PC-9 (cell line): ENCODE results near the gene CHRNA4. TPM values are rescaled to one million over a fixed set of nuclear protein-coding genes. Genes with fewer than 3 reads are reported as not detected.

Source experiments
- BruUV-seq: library from RNA; stranded (reverse); fragments of 400-500 nt; replicated peaks from 2 replicates; lab custom pipeline; 2021; lab: Mats Ljungman, UMichigan
- CTCF ChIA-PET: fragments of 300-600 bp; sonication (Branson Sonifier 250); formaldehyde crosslinking; loops from one replicate; lab custom pipeline; 2022; ENCODE audit warnings: antibody characterized with exemption; lab: Charles Lee
- POLR2A ChIA-PET: fragments of 300-600 bp; sonication (Branson Sonifier 250); formaldehyde crosslinking; loops from one replicate; lab custom pipeline; 2022; ENCODE audit warnings: antibody characterized with exemption; ENCODE audit not compliant: unreplicated experiment; lab: Charles Lee
- DNase-seq, 2 experiments: peaks; one replicate each; pipeline versions ENCODE4 v3.0.0 to v3.0.0-alpha.2; 2015 to 2022; ENCODE audit warnings: mixed read lengths in 1 of 2
- H2AFZ ChIP-seq: fragments of 200-600 bp; sonication (generic); 2 replicates; pipeline ENCODE4 v1.8.1; 2017; ENCODE audit warnings: antibody characterized with exemption
- H3F3A ChIP-seq: fragments of 200-600 bp; sonication (generic); 2 replicates; pipeline ENCODE4 v1.8.1; 2017; ENCODE audit warnings: antibody characterized with exemption, mild to moderate bottlenecking, low read depth; ENCODE audit not compliant: insufficient read depth
- H3K27ac ChIP-seq: fragments of 200-600 bp; sonication (generic); 2 replicates; pipeline ENCODE4 v1.6.1; 2016; ENCODE audit warnings: mixed run types
- H3K27me3 ChIP-seq: fragments of 200-600 bp; sonication (generic); 2 replicates; pipeline ENCODE4 v1.6.1; 2016; ENCODE audit warnings: low read depth, mixed run types; ENCODE audit not compliant: insufficient read depth
- H3K36me3 ChIP-seq: fragments of 200-600 bp; sonication (generic); 2 replicates; pipeline ENCODE4 v1.6.1; 2016; ENCODE audit warnings: low read depth, mixed run types
- H3K4me1 ChIP-seq: fragments of 200-600 bp; sonication (generic); replicated peaks from 2 replicates; pipeline ENCODE4 v1.6.1; 2016; ENCODE audit warnings: mixed run types; ENCODE audit not compliant: insufficient read depth
- H3K4me2 ChIP-seq: fragments of 200-600 bp; sonication (generic); 2 replicates; pipeline ENCODE4 v1.6.1; 2017; ENCODE audit warnings: mixed run types
- H3K4me3 ChIP-seq: fragments of 200-600 bp; sonication (generic); 2 replicates; pipeline ENCODE4 v1.6.1; 2016; ENCODE audit warnings: mixed run types
- H3K79me2 ChIP-seq: fragments of 200-600 bp; sonication (generic); 2 replicates; pipeline ENCODE4 v1.6.1; 2017; ENCODE audit warnings: low read depth, mixed run types
- H3K9me2 ChIP-seq: fragments of 200-600 bp; sonication (generic); 2 replicates; pipeline ENCODE4 v1.8.1; 2017; ENCODE audit warnings: mild to moderate bottlenecking; ENCODE audit not compliant: insufficient read depth
- H3K9me3 ChIP-seq: fragments of 200-600 bp; sonication (generic); 2 replicates; pipeline ENCODE4 v1.8.1; 2016; ENCODE audit warnings: low read depth; ENCODE audit not compliant: insufficient read depth
- H4K20me1 ChIP-seq: fragments of 200-600 bp; sonication (generic); 2 replicates; pipeline ENCODE4 v1.8.1; 2017; ENCODE audit not compliant: insufficient read depth
- EZH2 ChIP-seq: fragments of 200-600 bp; sonication (generic); IDR thresholded peaks from 2 replicates; pipeline ENCODE4 v1.8.0; 2017; ENCODE audit warnings: antibody characterized with exemption, low read depth
- intact Hi-C: fragments of 100-400 bp; cut with micrococcal nuclease; formaldehyde crosslinking; loops from one replicate; pipeline ENCODE4 v1.10.0; 2022; ENCODE audit not compliant: unreplicated experiment
- total RNA-seq: library from RNA; stranded (reverse); gene quantifications from 2 replicates; pipeline ENCODE4 v1.2.3, GENCODE V29; 2021
- TF ChIP-seq, protein P1 (sequence below): fragments of 200-600 bp; sonication (generic); conservative IDR thresholded peaks from 2 replicates; pipeline ENCODE4 v1.6.1; 2017; ENCODE audit warnings: mixed run types, antibody characterized with exemption, mild to moderate bottlenecking, moderate library complexity

CHRNA4 gene
- total RNA-seq, 1 experiment from 2014 or later, result not detected

DNA sequence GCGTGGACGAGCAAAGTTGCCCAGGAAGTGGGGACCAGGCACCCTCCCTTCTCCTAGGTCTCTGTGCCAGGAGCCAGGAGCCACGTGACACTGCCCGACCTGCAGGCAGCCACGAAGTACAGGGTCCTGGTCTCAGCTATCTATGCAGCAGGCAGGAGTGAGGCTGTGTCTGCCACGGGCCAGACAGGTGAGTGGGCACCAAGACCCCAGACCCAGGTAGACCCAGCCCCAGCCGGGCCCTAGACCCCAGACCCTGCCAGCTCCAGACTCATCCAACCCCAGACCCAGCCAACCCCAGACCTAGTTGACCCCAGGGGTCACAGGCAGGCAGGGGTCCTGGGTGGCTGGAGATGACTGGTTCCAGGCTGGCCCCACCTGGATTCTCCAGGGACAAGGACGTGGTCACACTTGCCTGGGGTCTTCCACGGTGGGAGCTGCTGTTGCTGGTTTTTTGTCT is 47.1 kb downstream of the CHRNA4 start:
- Histone ChIP-seq H3K9me3 (no peaks in the 10 kb centered on the region), H3F3A (no peaks in the 10 kb centered on the region), H3K27me3 (peaks cover 90% of the 10 kb centered on the region), H3K36me3 (no peaks in the 10 kb centered on the region), H2AFZ (no peak overlapping the region), H3K79me2 (no peaks in the 10 kb centered on the region), H3K4me1 (no peaks in the 10 kb centered on the region), H3K4me2 (no peak overlapping the region), H3K4me3 (no peak overlapping the region), H3K9me2 (no peaks in the 10 kb centered on the region), H4K20me1 (0 out of 2 replicates have a peak, but pooled peaks cover 8% of the 10 kb centered on the region), H3K27ac (no peak overlapping the region)
- CTCF ChIA-PET, result no interaction called here
- POLR2A ChIA-PET, result no interaction called here
- no peak for TF ChIP-seq EZH2
- TF ChIP-seq, protein P1, sequence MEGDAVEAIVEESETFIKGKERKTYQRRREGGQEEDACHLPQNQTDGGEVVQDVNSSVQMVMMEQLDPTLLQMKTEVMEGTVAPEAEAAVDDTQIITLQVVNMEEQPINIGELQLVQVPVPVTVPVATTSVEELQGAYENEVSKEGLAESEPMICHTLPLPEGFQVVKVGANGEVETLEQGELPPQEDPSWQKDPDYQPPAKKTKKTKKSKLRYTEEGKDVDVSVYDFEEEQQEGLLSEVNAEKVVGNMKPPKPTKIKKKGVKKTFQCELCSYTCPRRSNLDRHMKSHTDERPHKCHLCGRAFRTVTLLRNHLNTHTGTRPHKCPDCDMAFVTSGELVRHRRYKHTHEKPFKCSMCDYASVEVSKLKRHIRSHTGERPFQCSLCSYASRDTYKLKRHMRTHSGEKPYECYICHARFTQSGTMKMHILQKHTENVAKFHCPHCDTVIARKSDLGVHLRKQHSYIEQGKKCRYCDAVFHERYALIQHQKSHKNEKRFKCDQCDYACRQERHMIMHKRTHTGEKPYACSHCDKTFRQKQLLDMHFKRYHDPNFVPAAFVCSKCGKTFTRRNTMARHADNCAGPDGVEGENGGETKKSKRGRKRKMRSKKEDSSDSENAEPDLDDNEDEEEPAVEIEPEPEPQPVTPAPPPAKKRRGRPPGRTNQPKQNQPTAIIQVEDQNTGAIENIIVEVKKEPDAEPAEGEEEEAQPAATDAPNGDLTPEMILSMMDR, result no peak
- DNase-seq, result no peak
- no TSS peak for BruUV-seq
- intact Hi-C loops, result no loop called here

DNA sequence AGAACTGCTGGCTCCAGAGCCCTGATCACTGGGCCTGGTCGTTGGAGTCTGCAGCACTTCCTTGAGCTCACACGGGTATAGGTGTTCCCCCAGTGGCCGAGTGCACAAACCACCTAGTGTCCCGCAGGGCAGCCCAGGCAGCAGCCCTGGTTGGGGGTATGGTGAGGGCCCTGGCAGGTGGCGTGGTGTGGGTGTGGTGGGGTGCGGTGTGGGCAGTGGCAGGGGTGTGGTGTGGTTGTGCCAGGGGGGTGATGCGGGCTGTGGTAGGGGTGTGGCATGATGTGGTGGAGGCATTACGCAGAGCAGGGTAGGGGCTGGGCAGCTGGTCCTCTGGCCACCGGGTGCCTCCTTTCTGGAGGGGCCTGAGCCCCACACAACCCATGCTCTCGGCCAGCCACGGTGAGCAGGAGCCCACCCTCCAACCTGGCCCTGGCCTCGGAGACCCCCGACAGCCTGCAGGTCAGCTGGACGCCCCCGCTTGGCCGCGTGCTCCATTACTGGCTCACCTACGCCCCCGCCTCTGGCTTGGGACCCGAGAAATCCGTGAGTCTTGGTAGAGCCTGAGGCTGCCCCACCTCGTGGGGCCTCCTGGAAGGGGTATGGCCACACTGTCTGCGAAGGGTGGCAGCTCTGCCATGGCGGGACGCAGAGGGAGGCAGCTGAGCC is 47.7 kb downstream of the CHRNA4 start:
- Histone ChIP-seq H3F3A (no peaks in the 10 kb centered on the region), H3K27me3 (peaks cover 90% of the 10 kb centered on the region), H3K27ac (no peak overlapping the region), H3K79me2 (no peaks in the 10 kb centered on the region), H3K4me2 (no peak overlapping the region), H3K4me1 (no peaks in the 10 kb centered on the region), H3K4me3 (no peak overlapping the region), H4K20me1 (0 out of 2 replicates have a peak, but pooled peaks cover 8% of the 10 kb centered on the region), H3K36me3 (no peaks in the 10 kb centered on the region), H3K9me2 (no peaks in the 10 kb centered on the region), H2AFZ (no peak overlapping the region), H3K9me3 (no peaks in the 10 kb centered on the region)
- intact Hi-C loops, result no loop called here
- TF ChIP-seq, protein P1, result no peak
- TF ChIP-seq EZH2, result no peak
- ChIA-PET CTCF (no interaction called here), POLR2A (no interaction called here)
- no peak for DNase-seq
- BruUV-seq, result no TSS peak

DNA sequence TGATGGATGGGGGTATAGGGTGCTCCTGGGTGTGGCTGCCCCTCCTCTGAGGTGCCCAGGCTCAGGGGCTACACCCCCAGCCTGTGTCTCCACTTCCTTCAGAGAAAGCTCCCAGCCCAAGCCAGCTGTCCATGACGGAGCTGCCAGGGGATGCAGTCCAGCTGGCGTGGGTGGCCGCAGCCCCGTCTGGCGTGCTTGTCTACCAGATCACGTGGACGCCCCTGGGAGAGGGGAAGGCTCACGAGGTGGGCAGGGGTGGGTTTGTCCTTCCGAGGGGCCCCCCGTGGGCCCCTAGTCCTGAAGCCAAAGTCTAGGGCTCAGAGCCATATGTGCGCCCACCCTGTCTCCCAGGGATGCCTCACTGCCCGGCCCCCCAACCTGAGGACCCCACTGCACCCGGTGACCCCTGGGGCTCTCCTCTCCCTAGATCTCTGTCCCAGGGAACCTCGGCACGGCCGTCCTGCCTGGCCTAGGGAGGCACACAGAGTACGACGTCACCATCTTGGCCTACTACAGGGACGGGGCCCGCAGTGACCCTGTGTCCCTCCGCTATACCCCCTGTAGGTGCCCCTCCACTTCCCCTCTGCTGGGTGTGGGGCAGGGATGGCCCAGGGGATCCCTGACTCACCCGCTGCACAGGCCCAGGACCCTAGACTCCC is 48.3 kb downstream of the CHRNA4 start:
- Histone ChIP-seq H3K9me3 (no peaks in the 10 kb centered on the region), H3K27me3 (peaks cover 90% of the 10 kb centered on the region), H3K4me1 (no peaks in the 10 kb centered on the region), H3F3A (no peaks in the 10 kb centered on the region), H3K79me2 (no peaks in the 10 kb centered on the region), H3K9me2 (no peaks in the 10 kb centered on the region), H3K27ac (no peak overlapping the region), H4K20me1 (0 out of 2 replicates have a peak, but pooled peaks cover 8% of the 10 kb centered on the region), H3K4me3 (no peak overlapping the region), H2AFZ (no peak overlapping the region), H3K4me2 (no peak overlapping the region), H3K36me3 (no peaks in the 10 kb centered on the region)
- no peak for DNase-seq
- intact Hi-C loops, result no loop called here
- no peak for TF ChIP-seq EZH2
- TF ChIP-seq, protein P1, result no peak
- POLR2A ChIA-PET, result no interaction called here
- no TSS peak for BruUV-seq
- CTCF ChIA-PET, result no interaction called here
